Measurements from ENCODE around the gene ZNF638.

- no peak for TF ChIP-seq ELF1 (IDR thresholded peaks at IDR 0.05)
- TF ChIP-seq SMC3 (IDR thresholded peaks at IDR 0.05; ENCODE audit: low read depth, low read length), result no peak
- TF ChIP-seq IRF3 (IDR thresholded peaks at IDR 0.05; ENCODE audit: low read depth, low read length), result no peak
- no peak for TF ChIP-seq POLR2AphosphoS5 (IDR thresholded peaks at IDR 0.05; ENCODE audit: low read depth, low read length)
- no peak for TF ChIP-seq YY1 (IDR thresholded peaks at IDR 0.05; ENCODE audit: low read depth)
- no peak for TF ChIP-seq CTCF (IDR thresholded peaks at IDR 0.05)
- TF ChIP-seq REST (IDR thresholded peaks at IDR 0.05; ENCODE audit: low read depth, low read length), result no peak
- TF ChIP-seq ZBTB33 (IDR thresholded peaks at IDR 0.05; ENCODE audit: borderline replicate concordance, low read depth), result no peak
- TF ChIP-seq RFX5 (IDR thresholded peaks at IDR 0.05; ENCODE audit: low read length), result no peak
- no peak for TF ChIP-seq USF2 (IDR thresholded peaks at IDR 0.05; ENCODE audit: borderline replicate concordance, low read depth, low read length)
- no peak for TF ChIP-seq TCF12 (IDR thresholded peaks at IDR 0.05)
- no peak for TF ChIP-seq MXI1 (IDR thresholded peaks at IDR 0.05; ENCODE audit: low read depth, low read length)
- no peak for TF ChIP-seq CHD2 (IDR thresholded peaks at IDR 0.05; ENCODE audit: low read length, partially characterized antibody)
Measured at GRCh38 chr2:71453404-71454220, 122.0 kb downstream of the ZNF638 start, which contains the start of gene DYSF.
